Naive thymus-derived CD4-positive, alpha-beta T cell (primary cell): ENCODE measurements around the gene SLC5A2. TPM values are rescaled to one million over a fixed set of nuclear protein-coding genes. Genes with fewer than 3 reads are reported as not detected.

Experiments used
- ATAC-seq: fragments of 150-1000 bp; cut with Tn5 transposase; 2 replicates; pipeline ENCODE4 v1.10.0; 2021; ENCODE audit warnings: mild to moderate bottlenecking, moderate library complexity
- CTCF ChIA-PET: fragments of 350-600 bp; sonication (Branson Sonifier 250); formaldehyde crosslinking; loops from one replicate; lab custom pipeline; 2021; ENCODE audit warnings: antibody characterized with exemption; lab: Charles Lee
- POLR2A ChIA-PET: fragments of 350-600 bp; sonication (Branson Sonifier 250); formaldehyde crosslinking; loops from one replicate; lab custom pipeline; 2021; ENCODE audit warnings: antibody characterized with exemption, inconsistent platforms; lab: Charles Lee
- DNase-seq, 9 donors: peaks; one replicate each; pipeline versions ENCODE4 v3.0.0 to v3.0.0-alpha.2; 2020 to 2022; ENCODE audit warnings: mixed read lengths in 1 of 9
- H3K27ac ChIP-seq: one replicate; pipeline ENCODE4 v1.7.0; 2013; ENCODE audit warnings: mild to moderate bottlenecking, low read depth, low read length, moderate library complexity
- H3K27me3 ChIP-seq, 2 donors: one replicate each; pipeline ENCODE4 v1.7.0; 2013; ENCODE audit warnings: low read length in 2 of 2, mild to moderate bottlenecking in 2 of 2, moderate library complexity in 2 of 2; ENCODE audit not compliant: control insufficient read depth in 2 of 2, insufficient read depth in 2 of 2
- H3K36me3 ChIP-seq, 3 experiments: 1 replicate in 2 of 3; 2 replicates in 1 of 3; pipeline ENCODE4 v1.7.0; 2013; ENCODE audit warnings: low read length in 3 of 3, mild to moderate bottlenecking in 3 of 3, moderate library complexity in 1 of 3; ENCODE audit not compliant: insufficient read depth in 3 of 3, control insufficient read depth in 2 of 3
- H3K4me1 ChIP-seq, 2 donors: one replicate each; pipeline ENCODE4 v1.7.0; 2013; ENCODE audit warnings: low read length in 2 of 2, mild to moderate bottlenecking in 2 of 2, moderate library complexity in 1 of 2; ENCODE audit not compliant: control insufficient read depth in 2 of 2, insufficient read depth in 2 of 2
- H3K4me3 ChIP-seq: 2 replicates; pipeline ENCODE4 v1.7.0; 2013; ENCODE audit warnings: mild to moderate bottlenecking, low read length
- H3K9me3 ChIP-seq, 3 experiments: 1 replicate in 2 of 3; 2 replicates in 1 of 3; pipeline ENCODE4 v1.7.0; 2013; ENCODE audit warnings: low read length in 3 of 3; ENCODE audit not compliant: control insufficient read depth in 2 of 3
- H3K27ac Mint-ChIP-seq, 9 donors: one replicate each; pipeline ENCODE4 v1.8.0; 2020 to 2022; ENCODE audit warnings: mixed read lengths in 9 of 9, mild to moderate bottlenecking in 8 of 9, moderate library complexity in 5 of 9, inconsistent platforms in 2 of 9
- H3K27me3 Mint-ChIP-seq, 5 donors: one replicate each; pipeline ENCODE4 v1.8.0; 2021 to 2022; ENCODE audit warnings: mixed read lengths in 5 of 5, mild to moderate bottlenecking in 1 of 5
- H3K36me3 Mint-ChIP-seq, 5 donors: one replicate each; pipeline ENCODE4 v1.8.0; 2020 to 2022; ENCODE audit warnings: mixed read lengths in 5 of 5, mild to moderate bottlenecking in 3 of 5, inconsistent platforms in 1 of 5
- H3K4me1 Mint-ChIP-seq, 7 donors: one replicate each; pipeline ENCODE4 v1.8.0; 2020 to 2022; ENCODE audit warnings: mixed read lengths in 7 of 7, mild to moderate bottlenecking in 3 of 7, inconsistent platforms in 1 of 7
- H3K4me3 Mint-ChIP-seq, 10 donors: one replicate each; pipeline ENCODE4 v1.8.0; 2020 to 2022; ENCODE audit warnings: mild to moderate bottlenecking in 10 of 10, mixed read lengths in 10 of 10, moderate library complexity in 6 of 10, inconsistent platforms in 2 of 10
- H3K9me3 Mint-ChIP-seq, 11 donors: one replicate each; pipeline ENCODE4 v1.8.0; 2020 to 2022; ENCODE audit warnings: mixed read lengths in 11 of 11, mild to moderate bottlenecking in 4 of 11, inconsistent platforms in 1 of 11, moderate library complexity in 1 of 11
- intact Hi-C, 2 donors: fragments of 100-400 bp; cut with micrococcal nuclease; formaldehyde crosslinking; loops; one replicate each; pipeline ENCODE4 v1.15.1; 2023
- polyA plus RNA-seq, 2 donors: library from polyadenylated mRNA; unstranded; fragments of 300-500 nt; fragmentation: Illumina TruSeq; gene quantifications; one replicate each; pipeline ENCODE4 v1.2.3, GENCODE V29; 2021
- total RNA-seq, 6 experiments: library from RNA in 5 of 6; stranded (reverse) in 5 of 6; gene quantifications; 1 replicate in 5 of 6; 2 replicates in 1 of 6; pipeline ENCODE4 v1.2.3 and lab custom pipeline; 2021 to 2026

Gene SLC5A2
- total and polyA plus RNA-seq, 7 experiments from 2014 or later = 0.12 to 5.5 (median 3.3) TPM

- peaks cover 0 to 34% (median 0%) of the 10 kb centered on the region in 5 donors for H3K27me3 Mint-ChIP-seq
- Histone ChIP-seq H3K9me3 (no peaks in the 10 kb centered on the region), H3K4me1 (no peaks in the 10 kb centered on the region), H3K36me3 (no peaks in the 10 kb centered on the region), H3K27me3 (no peaks in the 10 kb centered on the region), H3K4me3 (no peak overlapping the region), H3K27ac (no peak overlapping the region)
- intact Hi-C loops = no loop called here
- H3K27ac Mint-ChIP-seq = no peak overlapping the region
- no peak for ATAC-seq
- POLR2A ChIA-PET = no interaction called here
- DNase-seq = no peak
- H3K4me1 Mint-ChIP-seq = peaks cover 6 to 23% (median 13%) of the 10 kb centered on the region in 7 donors
- H3K9me3 Mint-ChIP-seq = no peaks in the 10 kb centered on the region
- peaks cover 0 to 1% (median 0%) of the 10 kb centered on the region in 5 donors for H3K36me3 Mint-ChIP-seq
- CTCF ChIA-PET = no interaction called here
- H3K4me3 Mint-ChIP-seq = peak overlapping the region in 1 of 10 donors; percentile 16
Measured at GRCh38 chr16:31484491-31485171, 1.7 kb downstream of the SLC5A2 start.

DNA sequence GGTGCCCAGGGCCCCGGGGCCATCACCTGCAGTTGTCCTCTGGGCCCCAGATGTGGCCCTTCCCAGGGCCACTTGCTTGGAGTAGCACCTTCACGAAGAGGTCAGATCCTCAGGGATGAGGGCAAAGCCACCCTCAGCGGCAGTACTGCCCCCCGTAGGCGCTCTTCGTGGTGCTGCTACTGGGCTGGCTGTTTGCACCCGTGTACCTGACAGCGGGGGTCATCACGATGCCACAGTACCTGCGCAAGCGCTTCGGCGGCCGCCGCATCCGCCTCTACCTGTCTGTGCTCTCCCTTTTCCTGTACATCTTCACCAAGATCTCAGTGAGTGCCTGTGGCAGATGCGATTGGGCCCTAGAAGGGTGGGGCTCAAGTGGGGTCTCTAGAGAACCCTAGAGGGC is 2.6 kb downstream of the SLC5A2 start:
- no peaks in the 10 kb centered on the region for H3K9me3 Mint-ChIP-seq
- Histone ChIP-seq H3K27me3 (no peaks in the 10 kb centered on the region), H3K27ac (no peak overlapping the region), H3K4me1 (no peaks in the 10 kb centered on the region), H3K9me3 (no peaks in the 10 kb centered on the region), H3K36me3 (peaks cover 0 to 5% (median 0%) of the 10 kb centered on the region in 3 experiments), H3K4me3 (no peak overlapping the region)
- DNase-seq = no peak
- peaks cover 0 to 29% (median 0%) of the 10 kb centered on the region in 5 donors for H3K27me3 Mint-ChIP-seq
- peaks cover 0 to 4% (median 0%) of the 10 kb centered on the region in 5 donors for H3K36me3 Mint-ChIP-seq
- ChIA-PET CTCF (no interaction called here), POLR2A (interaction anchor here (0.6 kb wide), 1 partner anchor 8 kb away, joined by 3 read pairs; no protein-coding TSS in a partner anchor)
- H3K27ac Mint-ChIP-seq = peak overlapping the region in 3 of 9 donors; percentile 4 to 34 (median 32)
- peak overlapping the region in 8 of 10 donors; percentile 50 to 95 (median 90) for H3K4me3 Mint-ChIP-seq
- no peak for ATAC-seq
- peaks cover 6 to 24% (median 13%) of the 10 kb centered on the region in 7 donors for H3K4me1 Mint-ChIP-seq
- intact Hi-C loops = no loop called here

- DNase-seq (no peak), ATAC-seq (no peak)
- Histone ChIP-seq H3K4me1 (no peaks in the 10 kb centered on the region), H3K27ac (no peak overlapping the region), H3K9me3 (no peaks in the 10 kb centered on the region), H3K27me3 (no peaks in the 10 kb centered on the region), H3K4me3 (no peak overlapping the region), H3K36me3 (peaks cover 0 to 5% (median 0%) of the 10 kb centered on the region in 3 experiments)
- Mint-ChIP-seq H3K27me3 (peaks cover 0 to 26% (median 0%) of the 10 kb centered on the region in 5 donors), H3K4me3 (peak overlapping the region in 9 of 10 donors; percentile 70 to 95 (median 91)), H3K36me3 (peaks cover 0 to 4% (median 0%) of the 10 kb centered on the region in 5 donors), H3K4me1 (peaks cover 5 to 24% (median 13%) of the 10 kb centered on the region in 7 donors), H3K9me3 (no peaks in the 10 kb centered on the region), H3K27ac (peak overlapping the region in 3 of 9 donors; percentile 32 to 80 (median 34))
- intact Hi-C loops = no loop called here
- ChIA-PET POLR2A (interaction anchor here (3.7 kb wide), 1 partner anchor 22 kb away, joined by 15 read pairs; the partner anchor contains the start of gene RUSF1), CTCF (no interaction called here)
Measured at GRCh38 chr16:31486045-31486444, 3.1 kb downstream of the SLC5A2 start.

GRCh38 chr16:31487071-31487719 is 4.3 kb downstream of the SLC5A2 start:
- DNase-seq = no peak
- no peak for ATAC-seq

GRCh38 chr16:31487720-31488467 is 5.0 kb downstream of the SLC5A2 start:
- DNase-seq (peak; percentile 55 to 79 (median 74)), ATAC-seq (peak; percentile 92)
- Histone ChIP-seq H3K9me3 (no peaks in the 10 kb centered on the region), H3K36me3 (peaks cover 0 to 16% (median 0%) of the 10 kb centered on the region in 3 experiments), H3K4me3 (peak overlapping the region; percentile 89), H3K4me1 (no peaks in the 10 kb centered on the region), H3K27me3 (no peaks in the 10 kb centered on the region), H3K27ac (peak overlapping the region; percentile 62)
- Mint-ChIP-seq H3K4me3 (peak overlapping the region; percentile 89 to 95 (median 92)), H3K36me3 (peaks cover 0 to 5% (median under 1%) of the 10 kb centered on the region in 5 donors), H3K9me3 (no peaks in the 10 kb centered on the region), H3K27ac (peak overlapping the region in 8 of 9 donors; percentile 51 to 90 (median 84)), H3K4me1 (peaks cover 5 to 24% (median 13%) of the 10 kb centered on the region in 7 donors), H3K27me3 (peaks cover 0 to 17% (median 0%) of the 10 kb centered on the region in 5 donors)
- ChIA-PET POLR2A (interaction anchor here (0.5 to 3.7 kb wide), 10 partner anchors 9 to 330 kb away, joined by 3 to 18 read pairs (median 7); partner anchors contain the start of genes ARMC5, FUS and RUSF1), CTCF (interaction anchor here (1.2 kb wide), 1 partner anchor 14 kb away, joined by 3 read pairs; no protein-coding TSS in a partner anchor)
- intact Hi-C loops = loop anchor here (1.0 to 2.0 kb wide), 5 partner anchors 11 to 212 kb away; partner anchors contain the start of genes RUSF1 (in 2 of the 2) and ARMC5 (in 1 of the 2)

More at GRCh38 chr16:31487071-31487719, 4.3 kb downstream of the SLC5A2 start:
- H3K27me3 Mint-ChIP-seq = peaks cover 0 to 22% (median 0%) of the 10 kb centered on the region in 5 donors
- H3K27ac ChIP-seq = peak overlapping the region; percentile 62
- H3K4me3 ChIP-seq = peak overlapping the region; percentile 89
- H3K9me3 Mint-ChIP-seq = no peaks in the 10 kb centered on the region
- peak overlapping the region in 8 of 9 donors; percentile 51 to 90 (median 84) for H3K27ac Mint-ChIP-seq
- H3K4me3 Mint-ChIP-seq = peak overlapping the region; percentile 89 to 95 (median 92)
- ChIA-PET CTCF (no interaction called here), POLR2A (interaction anchor here (0.7 to 3.7 kb wide), 9 partner anchors 10 to 307 kb away, joined by 3 to 18 read pairs (median 8); partner anchors contain the start of genes ARMC5, FUS and RUSF1)
- no peaks in the 10 kb centered on the region for H3K4me1 ChIP-seq
- peaks cover 0 to 4% (median 0%) of the 10 kb centered on the region in 5 donors for H3K36me3 Mint-ChIP-seq
- peaks cover 0 to 11% (median 0%) of the 10 kb centered on the region in 3 experiments for H3K36me3 ChIP-seq
- intact Hi-C loops = loop anchor here (1.0 kb wide), 3 partner anchors 10 to 213 kb away; partner anchors contain the start of gene ARMC5 (in 1 of the 2)
- no peaks in the 10 kb centered on the region for H3K27me3 ChIP-seq
- H3K4me1 Mint-ChIP-seq = peaks cover 5 to 24% (median 13%) of the 10 kb centered on the region in 7 donors
- no peaks in the 10 kb centered on the region for H3K9me3 ChIP-seq
